AG09309 (cell line): ENCODE measurements around the gene C1QTNF8.

Experiments
- DNase-seq: peaks from one replicate; pipeline ENCODE4 v3.0.0-alpha.2; 2010; ENCODE audit warnings: low read depth
- H3K4me3 ChIP-seq: 2 replicates; pipeline ENCODE4 v1.5.1; 2011; ENCODE audit warnings: mild to moderate bottlenecking, low read depth, low read length, moderate library complexity; ENCODE audit not compliant: control insufficient read depth
- TF ChIP-seq, protein P1 (sequence below): IDR thresholded peaks from 2 replicates; pipeline ENCODE4 v1.5.1; 2011; ENCODE audit warnings: mild to moderate bottlenecking, low read depth, low read length, inconsistent platforms; ENCODE audit not compliant: insufficient read depth, control insufficient read depth; ENCODE audit errors: missing control alignments

Gene C1QTNF8

GRCh38 chr16:1119129-1119528 lies 23.1 kb upstream of the C1QTNF8 start:
- TF ChIP-seq, protein P1, sequence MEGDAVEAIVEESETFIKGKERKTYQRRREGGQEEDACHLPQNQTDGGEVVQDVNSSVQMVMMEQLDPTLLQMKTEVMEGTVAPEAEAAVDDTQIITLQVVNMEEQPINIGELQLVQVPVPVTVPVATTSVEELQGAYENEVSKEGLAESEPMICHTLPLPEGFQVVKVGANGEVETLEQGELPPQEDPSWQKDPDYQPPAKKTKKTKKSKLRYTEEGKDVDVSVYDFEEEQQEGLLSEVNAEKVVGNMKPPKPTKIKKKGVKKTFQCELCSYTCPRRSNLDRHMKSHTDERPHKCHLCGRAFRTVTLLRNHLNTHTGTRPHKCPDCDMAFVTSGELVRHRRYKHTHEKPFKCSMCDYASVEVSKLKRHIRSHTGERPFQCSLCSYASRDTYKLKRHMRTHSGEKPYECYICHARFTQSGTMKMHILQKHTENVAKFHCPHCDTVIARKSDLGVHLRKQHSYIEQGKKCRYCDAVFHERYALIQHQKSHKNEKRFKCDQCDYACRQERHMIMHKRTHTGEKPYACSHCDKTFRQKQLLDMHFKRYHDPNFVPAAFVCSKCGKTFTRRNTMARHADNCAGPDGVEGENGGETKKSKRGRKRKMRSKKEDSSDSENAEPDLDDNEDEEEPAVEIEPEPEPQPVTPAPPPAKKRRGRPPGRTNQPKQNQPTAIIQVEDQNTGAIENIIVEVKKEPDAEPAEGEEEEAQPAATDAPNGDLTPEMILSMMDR: no peak
- H3K4me3 ChIP-seq: no peak overlapping the region
- DNase-seq: no peak

DNA sequence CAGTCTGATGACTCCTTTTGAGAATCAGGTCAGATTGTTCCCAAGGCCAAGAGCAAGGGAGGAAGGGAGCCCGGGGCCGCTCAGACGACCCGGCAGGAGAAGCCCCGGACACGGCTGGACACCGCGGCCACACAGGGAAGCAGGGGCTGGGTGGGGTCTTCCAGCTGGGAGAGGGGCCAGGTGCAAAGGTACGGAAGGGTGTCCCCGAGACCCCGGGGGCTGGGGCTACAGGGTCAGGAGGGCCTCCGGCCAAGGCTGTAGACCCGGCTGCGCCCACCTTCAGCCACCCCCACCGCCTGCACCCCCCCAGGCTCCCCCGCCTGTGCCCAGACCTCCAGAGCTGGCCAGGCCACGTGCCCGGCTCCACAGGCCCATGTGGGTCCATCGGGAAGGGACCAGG lies 21.9 kb upstream of the C1QTNF8 start:
- no peak overlapping the region for H3K4me3 ChIP-seq
- TF ChIP-seq, protein P1: no peak
- no peak for DNase-seq

DNA sequence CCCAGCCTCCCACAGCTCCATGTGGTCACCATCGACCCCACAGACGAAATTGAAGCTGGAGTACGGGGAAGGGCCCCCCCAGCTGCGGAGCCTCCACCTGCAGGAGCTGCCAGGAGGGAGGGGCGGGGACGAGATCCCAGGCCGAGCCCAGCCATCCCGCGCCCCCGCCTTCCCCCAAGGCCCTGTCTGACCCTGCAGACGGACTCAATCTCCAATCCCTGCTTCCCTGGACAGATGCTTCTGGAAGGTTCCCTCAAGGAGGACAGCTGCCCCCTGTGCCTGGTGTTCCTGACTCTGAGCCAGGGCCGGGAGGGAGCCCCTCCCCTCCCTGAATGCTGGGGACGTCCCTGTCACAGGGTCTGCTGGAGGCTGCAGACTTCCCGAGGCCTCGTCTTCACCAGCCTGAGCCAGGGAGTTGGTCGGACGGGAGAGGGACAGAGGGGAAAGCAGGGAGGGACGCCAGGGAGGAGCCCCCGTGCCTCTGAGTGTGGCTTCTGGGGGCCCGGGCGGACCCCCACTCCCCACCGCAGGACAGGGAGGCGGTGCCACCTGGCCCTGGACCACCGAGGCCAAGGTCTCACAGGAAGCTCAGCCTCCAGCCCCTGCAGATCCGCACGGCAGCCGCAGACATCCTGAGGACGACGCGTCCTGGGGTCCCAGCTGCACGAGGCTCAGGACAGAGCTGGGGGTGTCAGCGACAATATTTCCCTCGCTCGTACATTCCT lies 21.3 kb upstream of the C1QTNF8 start:
- no peak for DNase-seq
- no peak overlapping the region for H3K4me3 ChIP-seq
- TF ChIP-seq, protein P1: no peak

DNA sequence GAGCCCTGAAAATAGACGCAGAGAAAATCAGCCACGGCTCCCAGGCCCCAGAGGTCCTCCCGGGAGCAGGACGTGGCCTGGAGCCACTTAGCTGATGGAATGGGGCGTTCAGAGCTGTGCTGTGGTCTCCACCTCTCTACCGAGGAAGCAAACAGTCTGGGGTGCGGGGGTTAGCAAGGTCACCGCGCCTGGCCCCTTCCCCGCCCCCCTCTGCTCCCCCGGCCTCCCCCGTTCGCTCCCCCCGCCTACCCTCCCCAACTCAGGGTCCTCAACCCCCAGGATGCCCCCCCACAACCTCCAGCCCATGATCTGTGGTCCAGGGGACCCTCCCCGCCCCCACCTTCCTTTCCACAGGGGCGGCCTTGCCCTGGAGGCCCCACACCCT lies 20.6 kb upstream of the C1QTNF8 start:
- no peak for DNase-seq
- TF ChIP-seq, protein P1: no peak
- H3K4me3 ChIP-seq: no peak overlapping the region

DNA sequence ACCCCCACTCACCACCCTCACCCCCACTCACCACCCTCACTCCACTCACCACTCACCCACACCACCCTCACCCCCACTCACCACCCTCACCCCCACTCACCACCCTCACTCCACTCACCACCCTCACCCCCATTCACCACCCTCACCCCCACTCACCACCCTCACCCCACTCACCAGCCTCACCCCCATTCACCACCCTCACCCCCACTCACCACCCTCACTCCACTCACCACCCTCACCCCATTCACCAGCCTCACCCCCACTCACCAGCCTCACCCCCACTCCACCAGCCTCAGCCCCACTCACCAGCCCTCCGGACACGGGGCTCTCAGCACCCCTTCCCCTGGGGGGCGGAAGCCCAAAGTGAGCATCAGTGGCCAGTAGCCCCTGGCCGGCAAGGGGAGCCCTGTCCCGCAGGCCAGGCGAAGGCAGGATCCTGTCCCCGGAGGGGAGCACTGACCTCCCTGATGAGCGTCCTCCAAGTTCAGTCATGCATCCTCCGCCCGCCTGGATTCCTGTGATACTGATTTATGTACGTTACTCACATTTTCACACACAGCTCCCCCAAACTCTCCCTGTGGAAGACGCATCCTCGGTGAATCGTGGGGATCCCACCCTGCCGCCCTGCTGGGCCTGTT lies 18.0 kb upstream of the C1QTNF8 start:
- TF ChIP-seq, protein P1: no peak
- H3K4me3 ChIP-seq: no peak overlapping the region

DNA sequence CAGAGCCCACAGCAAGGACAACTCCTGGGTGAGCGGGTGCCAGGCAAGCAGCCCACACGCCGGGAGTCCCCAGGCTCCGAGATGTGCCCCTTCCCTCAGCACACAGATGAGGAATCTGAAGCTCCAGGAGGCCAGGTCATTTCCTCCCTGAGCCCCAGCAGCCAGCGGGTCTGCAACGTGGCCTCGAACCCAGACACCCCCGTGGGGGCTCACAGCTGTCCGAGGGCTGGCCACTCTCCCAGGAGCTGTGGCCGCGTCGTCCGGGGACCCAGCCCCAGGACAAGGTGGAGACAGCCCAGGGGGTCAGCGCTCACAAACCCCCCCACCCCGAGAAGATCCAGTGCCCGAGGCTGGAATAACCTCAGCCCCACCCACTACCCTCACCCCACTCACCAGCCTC lies 17.4 kb upstream of the C1QTNF8 start:
- no peak overlapping the region for H3K4me3 ChIP-seq
- TF ChIP-seq, protein P1: no peak
- no peak for DNase-seq

More for the DNA sequence above, 18.0 kb upstream of the C1QTNF8 start:
- no peak for DNase-seq
